ENCODE measurements around the gene HHAT. TPM values are rescaled to one million over a fixed set of nuclear protein-coding genes. Genes with fewer than 3 reads are reported as not detected.
A peak's percentile ranks its signal among the peaks of the same experiment; 100 is the strongest.
"Not testable (repeated sequence)": the region's sequence is repeated elsewhere in the genome, so short reads cannot be mapped to it uniquely, and the experiment has no call there.

The HHAT gene
- total RNA-seq, 1 donor from 2014 or later: 13.7 TPM

DNA sequence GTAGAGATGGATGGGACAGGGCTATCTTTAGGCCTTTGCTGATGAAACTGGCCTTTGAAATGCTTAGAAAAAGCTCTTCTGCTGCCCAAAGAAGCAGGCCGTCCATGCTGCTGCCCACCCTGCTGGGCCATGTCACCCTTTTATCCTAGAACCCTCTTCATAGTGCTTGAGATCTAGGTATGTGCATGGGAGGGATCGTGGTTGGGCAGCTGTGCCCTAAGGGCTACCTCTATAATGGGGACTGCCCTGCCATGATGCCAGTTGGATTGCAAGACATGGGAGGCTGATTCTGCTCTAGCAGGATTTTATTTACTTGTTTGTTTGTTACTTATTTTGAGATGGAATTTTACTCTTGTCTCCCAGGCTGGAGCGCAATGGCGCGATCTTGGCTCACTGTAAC is 69.0 kb downstream of the HHAT start:
- DNase-seq (ENCODE audit: low read depth): no peak
- TF ChIP-seq, protein P1, sequence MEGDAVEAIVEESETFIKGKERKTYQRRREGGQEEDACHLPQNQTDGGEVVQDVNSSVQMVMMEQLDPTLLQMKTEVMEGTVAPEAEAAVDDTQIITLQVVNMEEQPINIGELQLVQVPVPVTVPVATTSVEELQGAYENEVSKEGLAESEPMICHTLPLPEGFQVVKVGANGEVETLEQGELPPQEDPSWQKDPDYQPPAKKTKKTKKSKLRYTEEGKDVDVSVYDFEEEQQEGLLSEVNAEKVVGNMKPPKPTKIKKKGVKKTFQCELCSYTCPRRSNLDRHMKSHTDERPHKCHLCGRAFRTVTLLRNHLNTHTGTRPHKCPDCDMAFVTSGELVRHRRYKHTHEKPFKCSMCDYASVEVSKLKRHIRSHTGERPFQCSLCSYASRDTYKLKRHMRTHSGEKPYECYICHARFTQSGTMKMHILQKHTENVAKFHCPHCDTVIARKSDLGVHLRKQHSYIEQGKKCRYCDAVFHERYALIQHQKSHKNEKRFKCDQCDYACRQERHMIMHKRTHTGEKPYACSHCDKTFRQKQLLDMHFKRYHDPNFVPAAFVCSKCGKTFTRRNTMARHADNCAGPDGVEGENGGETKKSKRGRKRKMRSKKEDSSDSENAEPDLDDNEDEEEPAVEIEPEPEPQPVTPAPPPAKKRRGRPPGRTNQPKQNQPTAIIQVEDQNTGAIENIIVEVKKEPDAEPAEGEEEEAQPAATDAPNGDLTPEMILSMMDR (conservative IDR thresholded peaks at IDR 0.05; ENCODE audit: low read depth, low read length): no peak

DNA sequence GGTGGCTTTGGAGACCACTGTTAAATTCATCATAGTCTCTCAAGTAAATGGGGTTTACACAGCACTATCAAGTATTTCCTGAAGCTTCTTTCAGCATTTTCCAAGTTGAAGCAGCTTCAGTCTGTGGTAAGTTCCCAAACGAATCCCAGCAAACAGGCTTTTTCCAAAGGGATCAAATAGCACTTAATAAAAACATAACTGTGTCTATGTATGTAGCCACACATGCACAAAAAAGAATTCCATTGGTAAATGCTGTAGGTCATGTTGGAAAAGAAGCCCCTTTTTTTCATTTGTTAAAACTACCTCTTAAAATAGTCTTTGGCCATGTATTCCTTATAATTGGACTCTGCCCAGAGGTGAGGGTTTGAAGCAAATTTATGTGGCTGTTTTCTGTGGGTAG is 69.8 kb downstream of the HHAT start:
- no peak for DNase-seq (ENCODE audit: low read depth)
- TF ChIP-seq, protein P1 (conservative IDR thresholded peaks at IDR 0.05; ENCODE audit: low read depth, low read length): no peak

More for the DNA sequence above, 69.0 kb downstream of the HHAT start:
- no peak overlapping the region for H3K4me3 ChIP-seq (ENCODE audit: low read depth, low read length)

DNA sequence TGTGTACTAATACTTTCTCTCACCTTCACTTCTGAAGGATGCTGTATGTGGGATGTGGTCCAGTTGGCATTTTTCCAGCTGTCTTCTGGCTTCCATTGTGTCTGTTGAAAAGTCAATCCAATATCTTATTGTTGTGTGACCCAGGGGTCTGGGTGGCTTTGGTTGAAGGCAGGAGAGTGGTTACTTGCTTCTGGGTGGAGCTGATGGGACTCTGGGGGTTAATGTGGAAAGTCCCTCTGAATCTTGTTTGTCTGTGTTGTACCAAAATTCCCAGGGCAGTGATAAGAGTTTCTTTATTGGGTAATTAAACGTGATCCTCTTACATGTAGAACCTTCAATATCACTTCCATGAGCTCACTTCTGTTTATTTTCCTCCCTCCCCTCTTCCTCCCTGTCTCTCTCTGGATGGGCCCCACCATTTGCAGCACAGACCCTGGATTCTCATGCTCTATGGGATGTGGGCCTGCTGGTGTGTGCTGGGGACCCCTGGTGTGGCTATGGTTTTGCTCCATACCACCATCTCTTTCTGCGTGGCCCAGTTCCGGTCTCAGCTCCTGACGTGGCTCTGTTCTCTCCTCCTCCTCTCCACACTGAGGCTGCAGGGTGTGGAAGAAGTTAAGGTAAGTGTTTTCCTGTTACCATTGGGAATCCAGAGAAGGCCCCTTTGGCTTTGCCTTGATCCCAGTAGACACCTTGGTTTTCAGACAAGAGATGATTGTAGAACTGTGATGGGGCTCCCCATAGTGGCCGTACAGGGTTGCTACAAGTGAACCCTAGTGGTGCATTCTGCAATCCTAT is 71.5 kb downstream of the HHAT start:
- no peak for DNase-seq (ENCODE audit: low read depth)
- TF ChIP-seq, protein P1 (conservative IDR thresholded peaks at IDR 0.05; ENCODE audit: low read depth, low read length): peak; percentile 98
- no peak overlapping the region for H3K4me3 ChIP-seq (ENCODE audit: low read depth, low read length)

More for the DNA sequence above, 69.8 kb downstream of the HHAT start:
- H3K4me3 ChIP-seq (ENCODE audit: low read depth, low read length): no peak overlapping the region

DNA sequence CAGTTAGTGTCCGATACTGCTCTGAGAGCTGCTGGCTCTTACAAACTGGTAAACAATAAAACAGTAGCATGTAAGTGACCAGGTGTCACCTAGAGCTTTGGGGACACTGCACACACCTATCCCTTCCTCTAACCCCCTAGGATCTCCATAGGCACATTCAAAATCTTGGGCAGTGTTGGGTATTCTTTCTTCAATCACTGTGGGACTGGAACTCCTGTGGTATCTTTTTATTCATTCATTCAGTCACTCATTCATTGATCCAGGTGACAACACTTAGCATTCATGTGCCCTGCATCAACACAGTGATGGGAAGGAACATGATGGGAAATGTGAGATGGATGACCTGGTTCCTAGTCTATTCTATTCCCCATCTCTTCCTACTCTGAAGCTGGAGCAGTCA is 73.9 kb downstream of the HHAT start:
- TF ChIP-seq, protein P1 (conservative IDR thresholded peaks at IDR 0.05; ENCODE audit: low read depth, low read length): no peak

DNA sequence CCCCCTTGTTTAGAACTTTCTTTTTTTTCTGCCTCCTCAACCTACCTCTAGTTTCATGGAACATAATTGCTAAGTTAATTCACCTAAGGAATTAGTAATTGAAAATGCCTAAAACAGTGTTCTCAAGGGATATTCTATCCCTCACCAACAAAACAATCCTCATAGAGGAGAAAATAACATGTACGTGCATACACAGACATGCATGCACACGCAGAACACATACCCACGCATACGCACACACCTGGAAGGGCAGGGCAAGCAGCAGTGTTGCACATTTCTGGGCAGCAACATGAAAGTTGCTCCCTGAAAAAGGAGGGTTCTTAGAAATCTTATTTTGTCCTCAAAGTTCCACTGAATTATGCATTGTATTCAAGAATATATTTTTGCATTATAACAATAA is 76.6 kb downstream of the HHAT start:
- no peak overlapping the region for H3K4me3 ChIP-seq (ENCODE audit: low read depth, low read length)
- TF ChIP-seq, protein P1 (conservative IDR thresholded peaks at IDR 0.05; ENCODE audit: low read depth, low read length): no peak
- no peak for DNase-seq (ENCODE audit: low read depth)

More for the DNA sequence above, 73.9 kb downstream of the HHAT start:
- no peak for DNase-seq (ENCODE audit: low read depth)
- H3K4me3 ChIP-seq (ENCODE audit: low read depth, low read length): no peak overlapping the region

DNA sequence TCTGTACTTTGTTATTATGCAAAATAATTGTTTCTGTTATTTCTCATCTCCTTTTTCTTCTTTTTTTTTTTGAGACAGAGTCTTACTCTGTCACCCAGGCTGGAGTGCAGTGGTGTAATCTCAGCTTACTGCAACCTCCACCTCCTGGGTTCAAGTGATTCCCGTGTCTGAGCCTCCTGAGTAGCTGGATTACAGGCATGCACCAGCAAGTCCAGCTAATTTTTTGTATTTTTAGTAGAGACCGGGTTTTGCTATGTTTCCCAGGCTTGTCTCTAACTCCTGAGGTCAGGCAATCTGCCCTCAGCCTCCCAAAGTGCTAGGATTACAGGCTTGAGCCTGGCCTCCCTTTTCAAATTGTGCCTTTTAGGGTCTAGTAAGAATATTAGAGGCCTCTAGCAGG is 77.6 kb downstream of the HHAT start:
- DNase-seq (ENCODE audit: low read depth); H3K4me3 ChIP-seq (ENCODE audit: low read depth, low read length): not testable (repeated sequence)

DNA sequence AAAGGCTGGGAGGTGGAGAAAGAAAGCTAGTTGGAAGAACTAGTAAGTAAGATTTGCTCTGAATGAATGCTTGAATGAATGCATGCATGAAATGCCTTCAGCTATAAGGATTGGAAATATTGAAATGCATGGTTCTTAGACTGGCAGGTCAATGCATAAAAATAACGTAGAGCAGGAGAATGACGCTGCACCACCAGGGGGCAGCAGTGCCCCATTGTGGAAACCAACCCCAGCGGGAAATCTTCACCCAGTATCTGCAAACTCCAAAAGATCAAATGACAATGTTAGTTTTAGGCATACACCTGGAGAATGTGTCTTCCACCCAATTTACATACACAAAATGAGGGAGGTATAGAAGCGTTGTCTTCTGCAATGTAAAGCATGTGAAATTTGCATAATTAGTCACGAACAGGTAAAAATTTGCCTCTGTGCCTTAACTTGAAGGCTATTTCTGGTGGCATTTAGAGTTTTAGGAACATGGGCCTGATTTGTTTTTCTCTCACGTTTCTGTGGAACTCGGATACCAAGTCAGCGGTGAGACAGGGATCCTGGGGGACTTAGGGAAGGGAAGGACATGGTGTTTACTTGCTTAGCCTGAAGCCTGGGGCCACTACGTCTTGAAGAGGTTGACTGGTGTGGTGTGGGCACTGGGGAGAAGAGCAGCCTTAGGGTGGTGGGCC is 78.6 kb downstream of the HHAT start:
- DNase-seq (ENCODE audit: low read depth): no peak
- TF ChIP-seq, protein P1 (conservative IDR thresholded peaks at IDR 0.05; ENCODE audit: low read depth, low read length): peak; percentile 94
- no peak overlapping the region for H3K4me3 ChIP-seq (ENCODE audit: low read depth, low read length)

Data from epithelial cell of proximal tubule (primary cell).